Measurements from ENCODE around the gene ACAA1.

ACAA1 gene

DNA sequence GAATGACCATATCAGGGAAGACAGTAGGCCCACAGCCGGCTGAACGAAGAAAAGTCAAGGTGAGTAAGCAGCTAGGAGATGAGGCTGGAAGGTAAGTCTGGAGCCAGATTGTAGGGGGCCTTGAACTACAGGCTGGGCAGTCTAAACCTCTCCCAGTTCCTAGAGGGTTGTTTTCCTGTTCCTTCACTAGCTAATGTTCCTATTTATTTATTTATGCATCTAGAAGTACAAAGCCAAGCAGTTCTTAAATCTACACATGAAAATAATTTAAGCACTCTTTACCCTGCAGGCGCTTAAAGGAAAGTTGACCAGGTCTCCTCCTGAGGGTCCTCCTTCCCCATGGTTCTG is 3.7 kb downstream of the ACAA1 start:
- no peak overlapping the region for H3K4me3 ChIP-seq (ENCODE audit: severe bottlenecking)
- no peak for ATAC-seq (ENCODE audit: low read depth)

GRCh38 chr3:38131621-38132369 is 5.1 kb downstream of the ACAA1 start:
- H3K36me3 ChIP-seq (ENCODE audit: low read depth) = peaks cover 80% of the 10 kb centered on the region
- DNase-seq (ENCODE audit: low spot score) (peak; percentile 23), ATAC-seq (ENCODE audit: low read depth) (no peak)
- H3K27ac ChIP-seq (ENCODE audit: poor library complexity, severe bottlenecking) = no peak overlapping the region
- TF ChIP-seq, protein P1, sequence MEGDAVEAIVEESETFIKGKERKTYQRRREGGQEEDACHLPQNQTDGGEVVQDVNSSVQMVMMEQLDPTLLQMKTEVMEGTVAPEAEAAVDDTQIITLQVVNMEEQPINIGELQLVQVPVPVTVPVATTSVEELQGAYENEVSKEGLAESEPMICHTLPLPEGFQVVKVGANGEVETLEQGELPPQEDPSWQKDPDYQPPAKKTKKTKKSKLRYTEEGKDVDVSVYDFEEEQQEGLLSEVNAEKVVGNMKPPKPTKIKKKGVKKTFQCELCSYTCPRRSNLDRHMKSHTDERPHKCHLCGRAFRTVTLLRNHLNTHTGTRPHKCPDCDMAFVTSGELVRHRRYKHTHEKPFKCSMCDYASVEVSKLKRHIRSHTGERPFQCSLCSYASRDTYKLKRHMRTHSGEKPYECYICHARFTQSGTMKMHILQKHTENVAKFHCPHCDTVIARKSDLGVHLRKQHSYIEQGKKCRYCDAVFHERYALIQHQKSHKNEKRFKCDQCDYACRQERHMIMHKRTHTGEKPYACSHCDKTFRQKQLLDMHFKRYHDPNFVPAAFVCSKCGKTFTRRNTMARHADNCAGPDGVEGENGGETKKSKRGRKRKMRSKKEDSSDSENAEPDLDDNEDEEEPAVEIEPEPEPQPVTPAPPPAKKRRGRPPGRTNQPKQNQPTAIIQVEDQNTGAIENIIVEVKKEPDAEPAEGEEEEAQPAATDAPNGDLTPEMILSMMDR (IDR thresholded peaks at IDR 0.05; ENCODE audit: poor library complexity, severe bottlenecking) = peak; percentile 28
- no peak overlapping the region for H3K4me3 ChIP-seq (ENCODE audit: severe bottlenecking)
- H3K27me3 ChIP-seq (ENCODE audit: insufficient read depth, poor library complexity, severe bottlenecking) = no peaks in the 10 kb centered on the region
- H3K4me1 ChIP-seq (ENCODE audit: insufficient read depth, poor library complexity, severe bottlenecking) = peaks cover 11% of the 10 kb centered on the region
- H3K9me3 ChIP-seq (ENCODE audit: severe bottlenecking) = no peaks in the 10 kb centered on the region

More for the DNA sequence above, 3.7 kb downstream of the ACAA1 start:
- H3K4me1 ChIP-seq (ENCODE audit: insufficient read depth, poor library complexity, severe bottlenecking) = peaks cover 19% of the 10 kb centered on the region
- no peaks in the 10 kb centered on the region for H3K9me3 ChIP-seq (ENCODE audit: severe bottlenecking)
- DNase-seq (ENCODE audit: low spot score) = no peak
- TF ChIP-seq, protein P1 (IDR thresholded peaks at IDR 0.05; ENCODE audit: poor library complexity, severe bottlenecking) = no peak
- no peaks in the 10 kb centered on the region for H3K27me3 ChIP-seq (ENCODE audit: insufficient read depth, poor library complexity, severe bottlenecking)
- H3K36me3 ChIP-seq (ENCODE audit: low read depth) = peaks cover 66% of the 10 kb centered on the region
- peak overlapping the region; percentile 21 for H3K27ac ChIP-seq (ENCODE audit: poor library complexity, severe bottlenecking)

- H3K9me3 ChIP-seq (ENCODE audit: severe bottlenecking) = no peaks in the 10 kb centered on the region
- ATAC-seq (ENCODE audit: low read depth) (no peak), DNase-seq (ENCODE audit: low spot score) (no peak)
- peaks cover 82% of the 10 kb centered on the region for H3K36me3 ChIP-seq (ENCODE audit: low read depth)
- H3K27ac ChIP-seq (ENCODE audit: poor library complexity, severe bottlenecking) = no peak overlapping the region
- H3K27me3 ChIP-seq (ENCODE audit: insufficient read depth, poor library complexity, severe bottlenecking) = no peaks in the 10 kb centered on the region
- H3K4me3 ChIP-seq (ENCODE audit: severe bottlenecking) = no peak overlapping the region
- TF ChIP-seq, protein P1 (IDR thresholded peaks at IDR 0.05; ENCODE audit: poor library complexity, severe bottlenecking) = no peak
- H3K4me1 ChIP-seq (ENCODE audit: insufficient read depth, poor library complexity, severe bottlenecking) = peaks cover 11% of the 10 kb centered on the region
Measured at GRCh38 chr3:38130631-38131065, 6.3 kb downstream of the ACAA1 start.

- H3K4me1 ChIP-seq (ENCODE audit: insufficient read depth, poor library complexity, severe bottlenecking) = peaks cover 9% of the 10 kb centered on the region
- ATAC-seq (ENCODE audit: low read depth) (no peak), DNase-seq (ENCODE audit: low spot score) (peak; percentile 32)
- no peaks in the 10 kb centered on the region for H3K27me3 ChIP-seq (ENCODE audit: insufficient read depth, poor library complexity, severe bottlenecking)
- H3K9me3 ChIP-seq (ENCODE audit: severe bottlenecking) = no peaks in the 10 kb centered on the region
- no peak overlapping the region for H3K4me3 ChIP-seq (ENCODE audit: severe bottlenecking)
- no peak overlapping the region for H3K27ac ChIP-seq (ENCODE audit: poor library complexity, severe bottlenecking)
- TF ChIP-seq, protein P1 (IDR thresholded peaks at IDR 0.05; ENCODE audit: poor library complexity, severe bottlenecking) = no peak
- H3K36me3 ChIP-seq (ENCODE audit: low read depth) = peaks cover 88% of the 10 kb centered on the region
Measured at GRCh38 chr3:38129058-38129457, 7.9 kb downstream of the ACAA1 start.

GRCh38 chr3:38128303-38128655 is 8.6 kb downstream of the ACAA1 start:
- H3K4me3 ChIP-seq (ENCODE audit: severe bottlenecking) = no peak overlapping the region
- DNase-seq (ENCODE audit: low spot score) = no peak
- peaks cover 89% of the 10 kb centered on the region for H3K36me3 ChIP-seq (ENCODE audit: low read depth)
- no peaks in the 10 kb centered on the region for H3K9me3 ChIP-seq (ENCODE audit: severe bottlenecking)
- TF ChIP-seq, protein P1 (IDR thresholded peaks at IDR 0.05; ENCODE audit: poor library complexity, severe bottlenecking) = no peak
- H3K27ac ChIP-seq (ENCODE audit: poor library complexity, severe bottlenecking) = no peak overlapping the region
- peaks cover under 1% of the 10 kb centered on the region for H3K4me1 ChIP-seq (ENCODE audit: insufficient read depth, poor library complexity, severe bottlenecking)
- no peak for ATAC-seq (ENCODE audit: low read depth)
- H3K27me3 ChIP-seq (ENCODE audit: insufficient read depth, poor library complexity, severe bottlenecking) = no peaks in the 10 kb centered on the region
